HG02678 (cell line): ENCODE results near the gene NKD2.

Experiments used
- ATAC-seq: cut with Tn5 transposase; IDR thresholded peaks from one replicate; pipeline ENCODE4 v1.9.1; 2021; ENCODE audit warnings: mild to moderate bottlenecking, moderate library complexity; ENCODE audit not compliant: unreplicated experiment

NKD2 gene

DNA sequence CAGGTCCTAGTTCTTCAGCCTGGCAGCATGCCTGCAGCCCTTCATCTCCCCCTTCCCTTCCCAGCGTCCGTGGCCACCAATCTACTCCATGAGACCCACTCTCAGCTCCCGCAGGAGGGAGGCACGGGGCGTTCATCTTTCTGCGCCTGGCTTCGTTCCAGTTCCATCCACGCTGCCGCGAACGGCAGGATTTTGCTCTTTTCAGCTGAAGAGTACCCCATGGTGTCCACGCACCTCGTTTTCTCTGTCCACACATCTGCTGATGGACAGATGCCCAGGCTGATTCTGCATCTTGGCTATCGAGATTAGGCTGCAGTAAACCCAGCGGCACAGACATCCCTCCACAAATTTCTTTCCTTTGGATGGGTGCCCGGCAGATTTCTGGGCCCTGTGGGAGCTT, 30.5 kb upstream of the NKD2 start:
- ATAC-seq, result no peak

DNA sequence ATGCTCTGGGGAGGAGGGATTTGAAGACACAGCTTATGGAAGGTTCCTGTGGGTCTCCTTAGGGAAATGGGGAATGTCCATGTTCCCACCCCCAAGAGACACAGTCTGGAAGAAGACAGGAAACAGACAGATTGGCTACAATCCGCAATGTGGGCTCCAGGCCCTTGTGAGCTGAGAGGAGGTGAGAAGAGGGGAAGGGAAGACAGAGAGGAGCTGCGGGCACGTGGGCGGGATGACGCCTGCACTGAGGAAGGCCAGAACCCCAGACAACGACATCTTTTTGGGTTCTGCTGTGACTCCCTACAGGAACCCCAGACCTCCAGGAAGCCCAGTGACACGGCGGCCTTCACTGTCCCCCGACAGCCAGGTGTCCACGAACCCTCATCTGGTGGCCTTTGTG, 29.9 kb upstream of the NKD2 start:
- no peak for ATAC-seq

DNA sequence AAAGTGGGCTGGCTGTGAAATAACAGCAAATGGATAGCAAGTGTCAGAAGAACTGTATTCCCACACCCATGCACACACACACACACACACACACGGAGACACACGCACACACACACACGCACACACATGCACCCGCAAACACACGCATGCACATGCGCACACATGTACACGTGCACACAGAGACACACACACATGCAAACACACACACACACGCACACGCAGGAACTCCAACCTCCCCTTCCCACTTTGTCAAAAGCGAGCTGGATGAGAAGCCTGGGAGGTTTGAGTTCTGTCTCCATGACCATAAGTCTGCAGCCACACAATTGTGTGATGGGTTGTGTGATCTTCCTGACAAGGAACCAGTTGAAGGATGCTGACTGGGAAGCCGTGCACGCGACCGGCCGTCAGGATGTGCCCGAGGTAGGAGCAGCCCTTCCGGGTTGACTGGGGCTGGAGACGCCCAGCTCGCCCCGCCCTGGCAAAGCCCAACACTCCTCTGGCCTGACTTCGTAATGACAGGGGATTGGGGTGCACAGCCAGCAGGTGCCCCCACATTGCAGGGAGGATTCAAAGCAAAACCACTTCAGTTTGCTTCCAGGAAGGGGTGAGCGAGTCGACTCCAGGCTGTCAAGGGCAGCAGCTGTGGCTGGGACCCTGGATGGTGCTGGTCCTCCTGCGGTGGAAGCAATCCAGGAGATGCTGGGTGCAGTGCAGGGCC, 29.3 kb upstream of the NKD2 start:
- no peak for ATAC-seq

DNA sequence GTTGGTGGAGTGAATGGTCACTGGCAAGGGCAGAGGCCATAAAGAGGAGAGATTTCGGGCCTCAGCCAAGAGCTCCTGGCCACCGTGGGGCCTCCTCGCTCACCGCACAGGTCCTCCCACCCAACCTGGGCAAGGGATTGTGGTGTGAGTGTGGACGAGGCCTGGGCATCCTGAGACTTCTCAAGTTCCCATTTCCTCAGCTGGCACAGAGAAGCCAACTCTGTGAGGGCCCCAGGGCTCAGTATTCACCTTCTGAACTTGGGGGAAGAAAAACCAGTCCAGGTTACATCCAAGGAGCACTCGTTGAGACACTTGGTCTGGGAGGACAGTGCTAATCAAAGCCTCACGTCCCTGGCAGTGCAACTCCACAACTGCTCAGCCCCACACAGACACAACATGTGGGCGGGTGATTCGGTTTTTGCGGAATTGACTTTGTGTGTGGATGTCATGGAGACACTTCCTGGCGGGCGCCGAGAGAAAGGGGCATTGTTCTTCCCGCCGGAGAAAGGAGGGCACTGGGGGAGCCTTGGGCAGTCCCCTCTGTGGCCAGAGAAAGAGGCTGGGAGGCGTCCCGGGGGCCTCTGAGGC, 28.5 kb upstream of the NKD2 start:
- no peak for ATAC-seq

DNA sequence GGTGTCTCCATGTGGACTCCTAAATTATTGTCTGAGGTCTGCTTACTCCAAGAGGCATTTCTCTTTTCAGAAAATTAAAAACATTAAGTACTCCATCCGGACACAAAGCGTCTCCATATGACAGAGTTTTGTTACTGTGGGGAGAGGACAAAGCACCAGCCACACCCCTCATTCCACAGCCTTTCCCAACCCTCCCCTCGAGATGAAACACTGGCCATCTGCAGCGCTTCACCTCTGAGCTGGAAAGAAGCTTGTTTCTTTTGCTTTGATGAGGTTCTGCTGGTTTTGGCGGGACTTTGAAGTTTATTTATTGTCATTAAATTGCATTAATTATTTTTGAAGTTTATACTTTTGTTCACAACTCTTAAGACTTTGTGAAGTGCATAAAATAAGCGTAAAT, 27.6 kb upstream of the NKD2 start:
- no peak for ATAC-seq

DNA sequence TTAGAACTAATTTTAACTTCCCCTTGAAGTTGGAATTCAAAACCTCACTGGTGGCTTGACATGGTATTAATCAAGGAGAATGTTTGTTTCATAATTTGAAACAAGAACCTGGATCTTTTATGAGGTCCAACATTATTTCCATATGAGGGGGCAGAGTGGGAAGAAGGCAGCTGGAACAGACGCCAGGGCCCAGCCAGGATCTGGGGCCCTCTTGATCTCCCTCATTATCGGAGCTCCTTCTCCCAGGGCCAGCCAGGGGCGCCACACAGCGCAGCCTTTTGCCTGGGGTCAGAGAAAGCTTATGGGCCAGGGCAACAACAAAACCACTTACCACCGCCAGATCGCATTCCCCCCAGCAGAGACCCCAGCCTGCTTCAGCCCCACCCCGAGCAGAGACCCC, 27.1 kb upstream of the NKD2 start:
- no peak for ATAC-seq

DNA sequence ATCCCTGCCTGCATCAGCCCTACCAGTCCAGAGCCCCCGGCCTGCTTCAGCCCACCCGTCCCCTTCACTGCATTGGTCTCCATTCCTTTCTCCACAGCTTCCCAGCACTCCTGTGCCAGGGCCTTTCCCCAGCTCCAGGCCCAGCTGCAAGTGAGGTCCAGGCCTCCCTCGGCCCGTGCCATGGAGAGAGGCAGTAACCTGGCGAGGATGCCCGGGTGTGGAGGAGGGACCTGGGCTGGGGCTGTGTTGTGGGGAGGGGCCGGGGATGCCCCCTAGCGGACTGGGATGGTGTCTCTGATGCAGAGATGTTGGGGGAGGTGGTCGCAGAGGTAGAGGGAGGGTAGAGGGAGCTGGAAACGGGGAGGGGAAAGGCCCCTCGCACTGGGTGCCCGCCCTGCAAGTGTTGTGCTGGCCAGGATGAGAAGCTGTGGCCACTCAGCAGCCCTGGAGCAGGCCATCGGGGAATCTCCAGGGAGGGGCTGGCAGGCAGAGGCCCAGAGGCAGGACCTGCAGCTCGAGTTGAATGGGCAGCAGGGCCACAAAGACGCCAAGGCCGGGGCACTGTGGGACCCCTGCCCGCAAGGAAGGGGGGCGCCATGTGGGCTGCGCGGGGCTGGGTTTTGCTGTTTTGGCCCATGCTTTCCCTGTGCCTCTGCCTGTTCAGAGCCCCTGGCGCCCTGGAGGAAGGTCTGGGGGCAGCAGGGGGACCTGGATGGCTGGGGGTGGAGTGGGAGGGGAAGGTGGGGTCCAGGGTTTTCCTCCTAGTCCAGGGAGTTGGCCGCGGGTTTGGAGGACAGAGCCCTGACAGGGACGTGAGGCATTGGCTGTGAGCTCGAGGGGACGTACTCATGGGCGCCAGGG, 26.0 kb upstream of the NKD2 start:
- no peak for ATAC-seq

DNA sequence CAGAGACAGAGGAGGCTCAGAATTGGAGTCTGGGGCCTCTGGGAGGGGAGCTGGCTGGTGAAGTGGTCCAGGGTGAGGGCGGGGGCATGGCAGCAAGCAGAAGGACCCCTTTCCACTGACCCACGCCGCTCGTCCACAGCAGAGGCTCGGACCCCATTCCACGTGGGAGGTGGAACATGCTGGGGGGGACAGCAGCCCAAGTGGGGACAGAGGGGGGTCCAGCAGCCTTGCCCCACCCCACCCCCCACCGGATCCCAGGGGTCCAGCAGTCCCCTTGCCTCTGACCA, 25.4 kb upstream of the NKD2 start:
- ATAC-seq, result no peak

DNA sequence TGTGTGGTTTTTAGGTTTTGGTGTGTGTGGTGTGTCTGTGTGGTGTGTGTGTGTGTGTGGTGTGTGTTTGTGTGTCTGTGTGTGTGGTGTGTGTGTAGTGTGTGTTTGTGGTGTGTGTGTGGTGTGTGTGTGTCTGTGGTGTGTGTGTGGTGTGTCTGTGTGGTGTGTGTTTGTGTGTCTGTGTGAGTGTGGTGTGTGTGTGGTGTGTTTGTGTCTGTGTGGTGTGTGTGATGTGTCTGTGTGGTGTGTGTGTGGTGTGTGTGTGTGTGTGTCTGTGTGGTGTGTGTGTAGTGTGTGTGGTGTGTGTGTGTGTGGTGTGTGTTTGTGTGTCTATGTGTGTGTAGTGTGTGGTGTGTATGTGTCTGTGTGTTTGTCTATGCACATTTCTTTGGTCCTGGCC, 25.0 kb upstream of the NKD2 start:
- no peak for ATAC-seq

DNA sequence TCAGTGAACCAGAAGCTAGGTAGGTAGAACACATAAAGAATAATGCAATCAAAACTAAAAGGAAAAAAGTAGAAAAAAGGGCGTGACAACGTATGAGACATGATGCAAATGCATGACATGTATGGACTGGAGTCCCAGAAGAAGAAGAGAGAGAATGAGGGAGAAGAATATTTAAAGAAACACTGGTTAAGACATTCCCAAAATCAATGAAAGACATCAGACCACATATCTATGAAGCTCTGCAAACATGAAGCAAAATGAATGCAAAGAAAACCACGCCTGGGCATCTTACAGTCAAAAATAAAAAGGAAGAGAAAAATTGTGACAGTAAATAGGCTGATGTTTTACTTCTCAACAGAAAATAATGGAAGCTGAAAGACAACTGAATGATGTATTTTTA, 23.8 kb upstream of the NKD2 start:
- ATAC-seq, result no peak

DNA sequence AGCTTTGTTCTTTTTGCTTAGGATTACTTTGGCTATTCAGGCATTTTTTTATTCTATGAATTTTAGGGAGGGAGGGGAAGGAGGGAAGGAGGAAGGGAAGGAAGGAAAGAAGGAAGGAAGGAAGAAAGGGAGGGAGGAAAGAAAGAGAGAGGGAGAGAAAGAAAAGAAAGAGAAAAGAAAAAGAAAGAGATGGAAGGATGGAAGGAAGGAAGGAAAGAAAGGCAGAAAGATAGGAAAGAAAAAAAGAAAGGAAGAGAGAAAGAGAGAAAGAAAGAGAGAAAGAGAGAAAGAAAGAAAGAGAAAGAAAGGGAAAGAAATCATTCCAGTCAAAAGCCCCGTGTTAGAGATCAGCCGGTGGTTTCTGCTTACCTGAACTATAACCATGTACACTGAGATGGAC, 20.8 kb upstream of the NKD2 start:
- ATAC-seq, result no peak

DNA sequence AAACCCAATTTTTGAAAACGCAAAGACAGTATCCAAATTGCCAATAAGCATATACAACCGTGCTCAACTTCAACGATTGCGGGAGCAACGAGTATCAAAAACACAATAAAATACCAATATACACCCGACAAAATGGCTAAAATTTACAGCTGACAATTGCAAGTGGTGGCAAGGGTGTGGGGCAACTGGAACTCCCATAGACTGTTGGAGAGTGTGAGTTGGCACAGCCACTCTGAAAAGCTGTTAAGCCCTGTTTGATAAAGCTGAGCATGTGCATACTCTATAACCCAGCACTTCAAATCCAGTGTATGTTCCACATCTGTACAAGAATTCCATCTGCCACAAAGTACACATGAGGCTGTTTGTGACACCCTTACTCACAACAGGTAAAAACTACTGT, 20.3 kb upstream of the NKD2 start:
- ATAC-seq, result no peak

DNA sequence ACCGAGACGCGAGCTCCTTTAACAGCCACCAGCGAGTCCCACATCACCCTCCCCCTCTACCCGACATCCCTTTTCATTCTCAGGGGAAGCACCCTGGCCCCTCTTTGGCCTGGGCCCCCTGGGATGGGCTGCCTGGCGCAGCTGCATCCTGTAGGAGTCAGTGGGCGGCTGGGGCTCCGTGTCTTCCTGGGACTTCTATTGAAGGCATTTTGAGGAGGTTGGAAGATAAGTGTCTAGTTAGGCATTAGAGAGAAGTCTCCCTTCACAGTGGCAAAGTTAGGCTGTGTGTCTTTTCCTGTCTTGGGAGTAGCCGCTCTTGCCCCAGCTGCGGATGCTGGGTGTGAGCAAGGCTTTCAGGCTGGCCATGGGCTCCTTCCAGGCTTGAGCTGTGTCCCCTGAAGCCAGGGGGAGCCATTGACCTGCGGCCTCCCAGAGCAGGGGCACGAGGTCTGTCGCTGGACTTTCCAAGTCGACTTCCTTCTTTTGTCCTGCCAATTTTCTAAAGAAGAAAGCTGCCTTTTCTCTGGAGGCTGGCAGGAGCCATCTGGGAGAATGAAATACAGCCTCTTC, 18.6 kb upstream of the NKD2 start:
- no peak for ATAC-seq

DNA sequence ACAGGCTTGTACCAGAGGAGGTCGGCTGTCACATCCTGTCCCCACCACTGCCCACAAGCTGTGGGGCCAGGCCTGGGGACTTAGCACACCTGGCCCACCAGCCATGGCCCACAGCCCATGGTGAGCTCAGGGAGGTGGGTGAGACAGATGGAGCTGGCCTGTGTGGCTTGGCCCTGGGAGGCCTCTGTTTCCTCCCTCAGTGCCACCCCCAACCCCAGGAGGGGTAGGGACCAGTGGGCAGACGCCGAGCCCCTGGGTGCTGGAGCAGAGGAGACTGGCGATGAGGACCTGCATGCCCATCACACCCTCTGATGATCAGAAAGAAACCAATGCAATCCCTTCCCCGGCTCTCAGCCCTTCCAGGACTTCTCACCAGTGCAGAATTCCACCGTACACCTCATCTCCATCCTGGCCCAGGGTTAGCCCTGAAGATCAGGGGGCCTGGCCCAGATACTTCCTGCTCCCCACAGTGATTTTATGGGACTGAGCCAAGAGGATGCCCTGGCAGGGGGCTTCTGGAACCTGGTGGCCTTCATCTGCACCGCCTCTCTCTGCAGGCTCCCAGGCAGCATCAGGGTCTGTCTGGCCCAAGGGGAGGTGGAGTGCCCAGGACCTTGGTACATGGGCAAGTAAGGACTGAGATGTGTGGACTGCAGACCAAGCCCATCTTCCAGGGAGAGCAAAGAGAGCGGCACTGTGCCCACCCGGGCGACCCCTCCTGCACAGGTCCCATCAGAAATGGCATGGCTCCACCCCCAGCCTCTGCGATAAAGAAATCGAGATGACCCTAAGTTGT, 16.9 kb upstream of the NKD2 start:
- no peak for ATAC-seq

DNA sequence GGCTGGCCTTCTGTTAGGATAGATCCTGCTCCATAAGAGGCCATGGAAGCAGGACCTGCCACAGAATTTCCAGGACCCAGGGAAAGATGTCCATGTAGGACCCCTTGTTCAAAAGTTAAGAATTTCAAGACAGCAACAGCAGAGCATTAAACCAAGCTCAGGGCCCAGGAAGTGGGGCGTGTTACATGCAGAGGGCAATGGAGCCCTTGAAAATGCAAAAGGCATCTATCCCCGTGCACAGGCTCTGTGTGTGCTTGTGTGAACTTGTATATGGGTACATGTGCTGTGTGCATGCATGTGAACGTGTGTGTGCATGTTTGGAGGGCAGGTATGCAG, 14.4 kb upstream of the NKD2 start:
- no peak for ATAC-seq

DNA sequence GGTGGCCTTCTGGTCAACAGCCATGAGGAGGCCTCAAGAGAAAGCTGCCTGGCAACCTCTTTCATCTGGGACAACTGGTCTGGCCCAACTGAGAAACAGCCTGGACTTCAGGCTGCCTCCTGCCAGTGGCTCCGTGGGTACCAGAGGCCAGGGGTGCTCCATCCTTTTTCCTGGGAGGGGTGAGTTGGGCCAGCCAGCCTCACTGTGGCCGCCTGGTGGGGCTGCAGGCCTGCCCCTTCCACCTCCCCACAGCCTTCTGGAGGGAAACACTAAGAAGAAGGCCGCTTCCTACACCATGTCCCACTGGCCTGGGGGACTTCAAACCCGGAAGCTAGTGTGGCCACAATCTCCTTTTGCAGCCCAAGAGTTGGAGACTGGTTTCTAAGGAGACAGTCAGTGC, 13.8 kb upstream of the NKD2 start:
- ATAC-seq, result no peak

DNA sequence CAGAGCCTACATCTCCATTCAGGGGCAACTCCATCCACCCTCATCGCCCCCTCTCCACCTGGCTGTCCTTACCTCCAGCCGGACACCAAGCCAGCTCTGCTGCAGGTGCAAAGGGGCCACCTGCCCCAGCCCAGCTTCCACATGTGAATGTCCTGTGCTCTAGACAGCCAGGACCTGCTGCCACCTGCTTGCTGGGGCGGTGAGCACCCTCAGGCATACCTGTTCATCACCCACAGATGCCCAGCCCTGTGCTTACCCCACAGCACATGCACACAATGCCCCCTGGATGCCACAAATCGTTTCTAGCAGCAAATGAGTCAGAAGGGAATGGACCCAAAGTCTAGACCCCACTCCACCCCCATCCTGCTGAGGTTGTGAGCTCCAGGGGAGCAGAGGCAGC, 13.3 kb upstream of the NKD2 start:
- no peak for ATAC-seq

DNA sequence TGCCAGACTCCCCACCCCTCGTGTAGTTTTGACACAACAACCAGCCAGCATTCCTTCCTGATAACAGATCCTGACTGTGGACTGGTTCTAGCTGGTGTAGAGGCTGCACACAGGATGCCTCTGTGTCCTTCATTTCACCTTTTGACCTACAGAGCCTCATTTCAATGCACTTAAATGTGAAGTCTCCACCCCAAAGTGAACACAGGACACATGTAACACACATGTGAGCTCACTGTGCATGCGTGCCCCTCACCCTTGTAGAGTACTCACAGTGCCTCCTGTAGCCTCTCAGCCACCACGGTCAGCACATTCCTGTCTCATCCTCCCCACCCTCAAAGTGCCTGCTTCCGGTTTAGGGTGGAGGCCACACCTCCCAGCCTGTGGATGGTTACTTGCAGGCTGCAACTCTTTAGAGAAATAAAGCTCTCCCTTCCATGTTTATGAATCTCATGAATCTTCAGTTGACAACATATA, 11.6 kb upstream of the NKD2 start:
- no peak for ATAC-seq

DNA sequence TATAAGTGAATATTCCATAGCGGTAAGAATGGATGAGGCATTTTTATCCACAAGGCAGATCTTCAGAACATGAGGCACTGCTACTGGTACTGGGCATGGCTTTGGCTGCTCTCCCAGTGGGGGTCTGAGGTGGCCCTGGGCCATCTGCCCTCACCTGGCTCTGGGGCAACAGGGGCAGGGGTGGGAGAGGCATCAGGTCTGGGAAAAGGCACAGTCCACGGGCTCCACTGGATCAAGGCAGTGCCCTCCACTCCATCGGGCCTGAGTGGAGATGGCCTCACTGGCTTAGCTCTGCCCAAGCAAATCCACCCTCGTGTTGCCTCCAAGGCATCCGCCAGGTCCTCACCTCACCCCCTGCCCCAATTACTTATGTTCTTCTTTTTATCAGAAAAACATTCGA, 10.9 kb upstream of the NKD2 start:
- no peak for ATAC-seq

DNA sequence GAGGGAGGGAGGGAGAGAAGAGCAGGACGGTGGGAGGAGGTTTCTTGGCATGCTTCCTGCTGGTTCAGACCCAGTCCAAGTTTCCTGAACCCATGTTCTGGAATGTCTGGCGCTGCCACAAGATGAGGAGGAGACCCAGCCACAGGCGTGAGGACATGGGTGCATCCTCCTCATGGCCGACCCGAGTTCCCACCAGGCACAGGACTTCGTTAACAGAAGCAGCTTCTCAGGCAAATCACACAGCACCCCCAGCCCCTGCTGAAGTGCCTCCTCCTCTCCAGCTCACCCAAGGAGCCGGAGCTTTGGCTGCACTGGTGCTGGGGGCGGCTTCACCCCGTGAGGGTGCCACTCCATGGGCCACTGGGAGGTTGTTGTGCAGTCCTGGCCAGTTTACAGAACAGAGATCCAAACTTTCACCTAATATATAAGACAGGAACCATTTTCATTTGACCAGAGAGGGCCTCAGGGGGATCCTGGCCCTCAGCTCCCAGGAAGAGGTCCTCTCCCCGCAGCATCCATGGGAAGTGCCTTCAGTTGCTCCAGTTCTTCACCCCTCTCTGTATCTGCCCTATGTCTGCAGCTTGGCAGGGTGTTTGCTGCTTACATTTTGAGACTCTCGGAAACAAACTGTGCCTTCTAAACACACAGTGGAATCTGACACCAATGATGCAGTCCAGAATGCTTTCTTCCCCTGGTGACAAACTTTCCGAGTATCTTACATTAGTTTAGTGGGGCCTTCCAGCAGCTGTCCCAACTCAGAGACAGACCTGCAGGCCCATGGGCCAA, 10.2 kb upstream of the NKD2 start:
- ATAC-seq, result no peak
